Endothelial cell (in vitro differentiated cells): ENCODE data around the gene CACHD1. TPM values are rescaled to one million over a fixed set of nuclear protein-coding genes. Genes with fewer than 3 reads are reported as not detected.
A peak's percentile ranks its signal among the peaks of the same experiment; 100 is the strongest.

Experiments used
- DNase-seq: peaks from one replicate; pipeline ENCODE4 v3.0.0; 2021; ENCODE audit warnings: low spot score
- H3K27ac Mint-ChIP-seq: one replicate; pipeline ENCODE4 v1.8.0; 2021; ENCODE audit warnings: mixed read lengths, inconsistent platforms; ENCODE audit not compliant: unreplicated experiment
- H3K27me3 Mint-ChIP-seq: one replicate; pipeline ENCODE4 v1.8.0; 2021; ENCODE audit warnings: mild to moderate bottlenecking, moderate library complexity, mixed read lengths, inconsistent platforms; ENCODE audit not compliant: unreplicated experiment
- H3K36me3 Mint-ChIP-seq: one replicate; pipeline ENCODE4 v1.8.0; 2021; ENCODE audit warnings: mild to moderate bottlenecking, low read depth, mixed read lengths, inconsistent platforms; ENCODE audit not compliant: unreplicated experiment
- H3K4me1 Mint-ChIP-seq: one replicate; pipeline ENCODE4 v1.8.0; 2021; ENCODE audit warnings: mild to moderate bottlenecking, mixed read lengths, inconsistent platforms; ENCODE audit not compliant: unreplicated experiment
- H3K4me3 Mint-ChIP-seq: one replicate; pipeline ENCODE4 v1.8.0; 2021; ENCODE audit warnings: mild to moderate bottlenecking, mixed read lengths, inconsistent platforms; ENCODE audit not compliant: unreplicated experiment
- H3K9me3 Mint-ChIP-seq: one replicate; pipeline ENCODE4 v1.8.0; 2021; ENCODE audit warnings: mixed read lengths, inconsistent platforms; ENCODE audit not compliant: unreplicated experiment
- total RNA-seq: library from RNA; stranded (reverse); fragmentation: NEBNext Ultra II Directional; extraction: Animal tissue kit (Norgen Biotek cat#: 25700); gene quantifications from one replicate; pipeline ENCODE4 v1.2.1, GENCODE V29; 2021; ENCODE audit not compliant: unreplicated experiment
- TF ChIP-seq, protein P1 (sequence below): fragments of 200-600 bp; sonication (generic); IDR thresholded peaks from one replicate; pipeline ENCODE4 v1.5.0; 2021; ENCODE audit warnings: antibody characterized with exemption; ENCODE audit not compliant: unreplicated experiment

The CACHD1 gene
- total RNA-seq, 1 donor from 2014 or later: 48.6 TPM

- Mint-ChIP-seq H3K9me3 (no peaks in the 10 kb centered on the region), H3K36me3 (no peaks in the 10 kb centered on the region), H3K4me1 (peaks cover 48% of the 10 kb centered on the region), H3K27ac (no peak overlapping the region), H3K4me3 (no peak overlapping the region), H3K27me3 (no peaks in the 10 kb centered on the region)
- TF ChIP-seq, protein P1, sequence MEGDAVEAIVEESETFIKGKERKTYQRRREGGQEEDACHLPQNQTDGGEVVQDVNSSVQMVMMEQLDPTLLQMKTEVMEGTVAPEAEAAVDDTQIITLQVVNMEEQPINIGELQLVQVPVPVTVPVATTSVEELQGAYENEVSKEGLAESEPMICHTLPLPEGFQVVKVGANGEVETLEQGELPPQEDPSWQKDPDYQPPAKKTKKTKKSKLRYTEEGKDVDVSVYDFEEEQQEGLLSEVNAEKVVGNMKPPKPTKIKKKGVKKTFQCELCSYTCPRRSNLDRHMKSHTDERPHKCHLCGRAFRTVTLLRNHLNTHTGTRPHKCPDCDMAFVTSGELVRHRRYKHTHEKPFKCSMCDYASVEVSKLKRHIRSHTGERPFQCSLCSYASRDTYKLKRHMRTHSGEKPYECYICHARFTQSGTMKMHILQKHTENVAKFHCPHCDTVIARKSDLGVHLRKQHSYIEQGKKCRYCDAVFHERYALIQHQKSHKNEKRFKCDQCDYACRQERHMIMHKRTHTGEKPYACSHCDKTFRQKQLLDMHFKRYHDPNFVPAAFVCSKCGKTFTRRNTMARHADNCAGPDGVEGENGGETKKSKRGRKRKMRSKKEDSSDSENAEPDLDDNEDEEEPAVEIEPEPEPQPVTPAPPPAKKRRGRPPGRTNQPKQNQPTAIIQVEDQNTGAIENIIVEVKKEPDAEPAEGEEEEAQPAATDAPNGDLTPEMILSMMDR: no peak
- DNase-seq: no peak
These were observed 100.4 kb downstream of the CACHD1 start for GRCh38 chr1:64570267-64570855.

DNA sequence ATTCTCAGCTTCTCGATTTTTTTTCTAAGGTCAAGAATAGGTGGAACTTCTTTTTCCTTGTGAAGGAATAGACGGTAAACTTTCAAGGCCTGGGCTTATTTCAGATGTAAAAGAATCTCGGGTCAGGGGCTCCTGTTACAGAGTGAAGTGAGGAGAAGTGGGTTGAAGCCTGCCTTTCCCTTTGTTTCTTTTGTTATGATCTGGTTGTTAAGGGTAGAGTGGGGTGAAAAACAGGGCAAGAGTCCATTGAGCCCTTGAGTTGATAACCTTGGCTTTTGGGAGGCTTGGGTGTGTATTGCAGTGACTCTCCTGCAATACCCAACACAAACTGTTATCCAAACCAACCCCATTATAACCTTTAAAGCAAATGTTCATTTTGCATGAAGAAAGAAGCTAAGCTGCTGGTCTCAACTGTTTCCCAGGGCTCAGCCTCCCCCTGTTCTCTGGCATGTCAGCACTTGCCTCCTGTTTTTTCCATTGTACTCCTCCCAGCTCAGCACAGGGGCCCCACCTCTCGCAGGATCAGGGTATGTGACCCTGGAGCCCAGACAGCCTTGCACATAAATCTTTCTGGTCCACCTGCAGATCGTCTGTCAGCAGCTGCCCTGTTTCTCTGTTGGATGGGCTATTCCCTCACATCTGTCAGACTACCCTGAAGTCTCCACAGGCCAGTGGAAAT, 102.4 kb downstream of the CACHD1 start:
- H3K36me3 Mint-ChIP-seq: no peaks in the 10 kb centered on the region
- H3K27me3 Mint-ChIP-seq: no peaks in the 10 kb centered on the region
- H3K4me1 Mint-ChIP-seq: peaks cover 50% of the 10 kb centered on the region
- TF ChIP-seq, protein P1: no peak
- no peak overlapping the region for H3K4me3 Mint-ChIP-seq
- no peak overlapping the region for H3K27ac Mint-ChIP-seq
- H3K9me3 Mint-ChIP-seq: no peaks in the 10 kb centered on the region
- DNase-seq: no peak

GRCh38 chr1:64574301-64574700, 104.4 kb downstream of the CACHD1 start:
- Mint-ChIP-seq H3K9me3 (no peaks in the 10 kb centered on the region), H3K27ac (no peak overlapping the region), H3K4me1 (peaks cover 52% of the 10 kb centered on the region), H3K27me3 (peaks cover 2% of the 10 kb centered on the region), H3K4me3 (no peak overlapping the region), H3K36me3 (no peaks in the 10 kb centered on the region)
- TF ChIP-seq, protein P1: no peak
- DNase-seq: no peak

- Mint-ChIP-seq H3K4me1 (peaks cover 47% of the 10 kb centered on the region), H3K4me3 (no peak overlapping the region), H3K27me3 (peaks cover 2% of the 10 kb centered on the region), H3K36me3 (no peaks in the 10 kb centered on the region), H3K27ac (peak overlapping the region; percentile 68), H3K9me3 (no peaks in the 10 kb centered on the region)
- TF ChIP-seq, protein P1: no peak
- DNase-seq: no peak
These were observed 106.2 kb downstream of the CACHD1 start for GRCh38 chr1:64575881-64576676.
